ENCODE measurements around the gene SASH1. TPM values are rescaled to one million over a fixed set of nuclear protein-coding genes. Genes with fewer than 3 reads are reported as not detected.

Gene SASH1
- total RNA-seq, 1 experiment from 2014 or later: 11.7 TPM

- ChIA-PET RAD21 (ENCODE audit: low non-redundant PET in 1 of 2, low total read pairs in 2 of 2, uncharacterized antibody in 2 of 2, unreplicated experiment in 2 of 2) (no interaction called here), POLR2A (no interaction called here), CTCF (no interaction called here)
- BruUV-seq (replicated peaks): no TSS peak
- no peaks in the 10 kb centered on the region for H3K36me3 ChIP-seq (ENCODE audit: control insufficient read depth in 1 of 2, insufficient read depth in 2 of 2, low read length in 2 of 2)
- no peak for ATAC-seq
- no peaks in the 10 kb centered on the region for H4K20me1 ChIP-seq (ENCODE audit: insufficient read depth)
- no peak overlapping the region for H3K9ac ChIP-seq (ENCODE audit: low read length)
- no peaks in the 10 kb centered on the region for H3K79me2 ChIP-seq (ENCODE audit: insufficient read depth, low read length)
- DNase-seq (ENCODE audit: low read depth, low spot score): no peak
- H3K27me3 ChIP-seq (ENCODE audit: insufficient read depth, low read length): no peaks in the 10 kb centered on the region
- intact Hi-C loops (cut with micrococcal nuclease): no loop called here
- no peak overlapping the region for H3K4me3 ChIP-seq (replicated peaks in 1 of 2; ENCODE audit: low read depth in 1 of 2, low read length in 2 of 2)
- no peak overlapping the region for H2AFZ ChIP-seq (ENCODE audit: low read depth, low read length, poor library complexity, severe bottlenecking)
- H3K9me2 ChIP-seq (ENCODE audit: insufficient read depth): no peaks in the 10 kb centered on the region
- TF ChIP-seq ZBTB33 (IDR thresholded peaks at IDR 0.05; ENCODE audit: extremely low read depth, insufficient replicate concordance, low read length): no peak
- no peak for TF ChIP-seq POLR2AphosphoS5 (IDR thresholded peaks at IDR 0.05; ENCODE audit: low read depth, low read length)
- TF ChIP-seq EZH2phosphoT487 (IDR thresholded peaks at IDR 0.05; ENCODE audit: borderline replicate concordance): no peak
- no peak overlapping the region for H3K4me2 ChIP-seq (ENCODE audit: low read length)
- H3K4me1 ChIP-seq (ENCODE audit: control insufficient read depth in 1 of 2, insufficient read depth in 2 of 2, low read length in 2 of 2): peaks cover 2 to 14% of the 10 kb centered on the region in 2 experiments; a peak in 3 of 4 replicates
- H3K9me3 ChIP-seq (ENCODE audit: control insufficient read depth in 1 of 2, insufficient read depth in 1 of 2, low read depth in 1 of 2, low read length in 2 of 2): no peaks in the 10 kb centered on the region
- no peak overlapping the region for H3K27ac ChIP-seq (ENCODE audit: low read depth, low read length)
Measured at GRCh38 chr6:148495029-148495428, 152.4 kb downstream of the SASH1 start.

GRCh38 chr6:148497257-148497656, 154.6 kb downstream of the SASH1 start:
- Histone ChIP-seq H3K9me2 (ENCODE audit: insufficient read depth) (no peaks in the 10 kb centered on the region), H3K27ac (ENCODE audit: low read depth, low read length) (no peak overlapping the region), H3K4me3 (replicated peaks in 1 of 2; ENCODE audit: low read depth in 1 of 2, low read length in 2 of 2) (no peak overlapping the region), H3K4me1 (ENCODE audit: control insufficient read depth in 1 of 2, insufficient read depth in 2 of 2, low read length in 2 of 2) (peaks cover 19 to 35% of the 10 kb centered on the region in 2 experiments), H3K79me2 (ENCODE audit: insufficient read depth, low read length) (no peaks in the 10 kb centered on the region), H3K36me3 (ENCODE audit: control insufficient read depth in 1 of 2, insufficient read depth in 2 of 2, low read length in 2 of 2) (no peaks in the 10 kb centered on the region), H3K27me3 (ENCODE audit: insufficient read depth, low read length) (no peaks in the 10 kb centered on the region), H2AFZ (ENCODE audit: low read depth, low read length, poor library complexity, severe bottlenecking) (no peak overlapping the region), H3K4me2 (ENCODE audit: low read length) (peak overlapping the region; percentile 31; the same call in 1 of the 2 replicates), H4K20me1 (ENCODE audit: insufficient read depth) (no peaks in the 10 kb centered on the region), H3K9me3 (ENCODE audit: control insufficient read depth in 1 of 2, insufficient read depth in 1 of 2, low read depth in 1 of 2, low read length in 2 of 2) (no peaks in the 10 kb centered on the region), H3K9ac (ENCODE audit: low read length) (no peak overlapping the region)
- ATAC-seq: no peak
- BruUV-seq (replicated peaks): no TSS peak
- POLR2A ChIA-PET: no interaction called here
- intact Hi-C loops (cut with micrococcal nuclease): no loop called here
- no peak for DNase-seq (ENCODE audit: low read depth, low spot score)
- TF ChIP-seq FOSL1 (IDR thresholded peaks at IDR 0.05; ENCODE audit: low read depth): no peak
- RAD21 ChIA-PET (ENCODE audit: low non-redundant PET in 1 of 2, low total read pairs in 2 of 2, uncharacterized antibody in 2 of 2, unreplicated experiment in 2 of 2): no interaction called here
- CTCF ChIA-PET: no interaction called here
